Measurements from ENCODE around the gene LDB3. TPM values are rescaled to one million over a fixed set of nuclear protein-coding genes. Genes with fewer than 3 reads are reported as not detected.

Gene LDB3
- total RNA-seq, 2 experiments from 2014 or later, result 0.06 to 0.20 TPM

DNA sequence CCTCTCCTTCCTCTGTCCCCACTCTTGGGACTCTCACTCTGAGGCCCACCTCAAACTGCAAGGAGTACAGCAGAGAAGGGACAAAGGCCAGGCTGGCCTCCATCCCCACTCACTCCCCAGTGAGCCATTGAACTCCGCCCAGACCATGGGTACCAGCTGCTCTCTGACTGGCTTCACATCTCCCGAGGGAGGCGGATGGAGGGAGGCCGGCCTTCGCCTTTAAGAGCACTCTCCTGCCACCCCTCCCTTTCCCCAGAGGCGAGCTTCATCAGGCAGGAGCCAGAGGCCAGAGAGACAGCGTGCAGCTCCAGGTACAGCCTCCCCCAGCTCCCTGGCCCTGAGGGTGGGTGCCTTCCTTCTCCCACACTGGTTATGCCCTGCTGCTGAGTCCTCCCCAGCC lies 1.8 kb upstream of the LDB3 start:
- no peak overlapping the region for H3K27ac Mint-ChIP-seq
- H3K27me3 Mint-ChIP-seq, result no peaks in the 10 kb centered on the region
- H3K4me3 Mint-ChIP-seq, result no peak overlapping the region
- no peaks in the 10 kb centered on the region for H3K9me3 Mint-ChIP-seq
- H3K4me1 Mint-ChIP-seq, result no peaks in the 10 kb centered on the region
- no peaks in the 10 kb centered on the region for H3K36me3 Mint-ChIP-seq
- no peak for DNase-seq

DNA sequence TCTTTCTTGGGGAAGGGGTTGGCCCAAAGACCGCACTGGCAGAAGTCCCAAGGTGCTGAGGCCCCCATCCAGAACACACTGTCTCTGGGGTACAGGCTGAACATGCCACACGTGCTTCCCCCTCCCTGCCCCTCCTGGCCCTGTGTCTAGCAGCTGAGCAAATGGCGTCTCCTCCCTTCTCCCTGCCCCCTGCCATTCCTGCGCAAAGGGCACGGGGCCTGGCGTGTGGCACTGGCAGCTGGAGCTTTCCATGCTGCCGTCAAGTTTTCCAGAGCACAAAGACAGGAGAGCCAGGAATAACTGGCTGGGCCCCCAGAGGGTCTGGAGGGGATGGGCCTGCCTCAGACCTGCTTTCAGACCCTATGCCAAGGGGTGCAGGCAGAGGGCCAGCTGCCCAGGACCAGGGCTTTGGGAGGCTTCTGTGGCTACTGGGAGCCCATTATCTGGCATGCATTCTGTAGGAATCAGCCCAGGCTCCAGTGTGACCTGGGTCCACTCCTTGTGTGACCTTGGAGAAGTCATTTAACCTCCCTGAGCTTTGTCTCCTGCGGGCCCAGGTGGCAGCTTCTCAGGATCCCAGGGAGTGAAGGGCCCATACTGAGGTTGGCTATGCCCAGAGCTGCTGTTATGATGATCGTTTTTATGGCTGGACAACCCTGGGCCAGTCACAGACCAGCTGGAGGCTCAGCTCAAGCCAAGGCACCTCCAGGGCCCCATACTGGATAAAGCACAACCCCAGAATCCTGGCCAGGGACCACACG lies 710 bp upstream of the LDB3 start:
- Mint-ChIP-seq H3K36me3 (no peaks in the 10 kb centered on the region), H3K4me3 (no peak overlapping the region), H3K27ac (no peak overlapping the region), H3K9me3 (no peaks in the 10 kb centered on the region), H3K4me1 (no peaks in the 10 kb centered on the region), H3K27me3 (no peaks in the 10 kb centered on the region)
- no peak for DNase-seq

DNA sequence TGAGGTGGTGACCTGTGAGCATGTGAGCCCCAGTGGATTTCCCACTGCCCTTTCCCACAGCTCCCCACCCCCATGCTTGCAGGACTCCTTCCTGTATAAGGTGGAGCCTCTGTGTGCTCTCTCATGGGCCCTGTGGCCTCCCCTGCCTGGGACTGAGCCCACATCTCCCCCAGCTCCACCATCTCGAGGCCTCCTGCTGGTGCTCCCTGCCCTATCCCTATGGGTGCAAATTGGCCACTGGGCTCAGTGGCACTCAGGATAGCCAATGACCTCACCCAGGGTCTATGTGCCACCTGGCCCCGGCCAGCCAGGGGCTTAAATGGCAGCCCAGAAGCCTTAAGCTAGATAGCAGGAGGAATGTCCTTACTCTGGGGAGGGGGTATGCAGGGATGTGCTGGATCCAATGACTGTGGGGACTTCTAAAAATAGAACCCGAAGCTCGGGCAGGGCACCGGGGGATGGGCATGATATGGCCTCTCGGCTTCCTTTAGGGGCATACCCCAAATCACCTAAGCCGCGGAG lies 2.0 kb downstream of the LDB3 start:
- Mint-ChIP-seq H3K4me3 (no peak overlapping the region), H3K36me3 (no peaks in the 10 kb centered on the region), H3K4me1 (no peaks in the 10 kb centered on the region), H3K9me3 (no peaks in the 10 kb centered on the region), H3K27me3 (no peaks in the 10 kb centered on the region), H3K27ac (no peak overlapping the region)
- DNase-seq, result no peak

DNA sequence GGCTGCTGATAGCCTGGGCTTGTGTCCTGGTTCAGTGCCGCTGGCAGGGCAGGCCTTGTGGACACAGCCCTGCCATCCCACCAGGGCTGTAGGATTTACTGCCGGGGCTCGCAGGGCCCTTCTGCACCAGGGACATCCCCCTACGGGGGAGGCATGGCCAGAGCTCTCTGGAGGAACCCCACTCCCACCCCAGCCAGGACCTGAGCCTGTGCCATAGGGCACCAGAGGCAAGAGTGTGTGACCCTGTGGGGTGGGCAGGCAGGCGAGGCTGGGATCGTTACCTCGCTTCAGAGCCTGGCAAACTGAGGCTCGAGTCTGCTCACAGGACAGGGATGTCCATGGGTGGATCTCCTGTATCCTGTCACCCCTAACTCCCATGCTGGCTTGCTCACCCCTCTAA lies 2.6 kb downstream of the LDB3 start:
- Mint-ChIP-seq H3K4me1 (no peaks in the 10 kb centered on the region), H3K27me3 (no peaks in the 10 kb centered on the region), H3K9me3 (no peaks in the 10 kb centered on the region), H3K27ac (no peak overlapping the region), H3K4me3 (no peak overlapping the region), H3K36me3 (no peaks in the 10 kb centered on the region)
- DNase-seq, result no peak

DNA sequence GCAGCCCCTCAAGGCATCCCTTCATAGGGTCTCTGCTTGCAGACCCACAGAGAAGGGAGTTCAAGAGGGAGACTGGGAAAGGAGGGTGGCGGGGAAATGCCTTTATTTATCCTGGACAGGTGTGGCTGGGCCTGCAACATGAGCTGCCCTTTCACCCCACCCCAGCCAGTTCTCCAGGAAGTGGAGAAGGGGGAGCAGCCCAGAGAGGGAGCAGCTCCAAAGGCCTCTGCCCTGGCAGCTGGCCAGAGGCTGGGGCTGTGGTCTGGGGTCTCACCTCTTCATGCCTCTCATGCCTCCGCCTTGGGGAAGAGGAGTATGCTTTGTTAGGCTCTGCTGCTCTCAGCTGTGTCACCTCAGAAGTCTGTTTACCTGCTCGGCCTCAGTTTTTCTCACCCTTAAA lies 3.1 kb downstream of the LDB3 start:
- no peaks in the 10 kb centered on the region for H3K36me3 Mint-ChIP-seq
- no peaks in the 10 kb centered on the region for H3K27me3 Mint-ChIP-seq
- no peak for DNase-seq
- no peaks in the 10 kb centered on the region for H3K4me1 Mint-ChIP-seq
- no peak overlapping the region for H3K4me3 Mint-ChIP-seq
- H3K27ac Mint-ChIP-seq, result no peak overlapping the region
- H3K9me3 Mint-ChIP-seq, result no peaks in the 10 kb centered on the region

DNA sequence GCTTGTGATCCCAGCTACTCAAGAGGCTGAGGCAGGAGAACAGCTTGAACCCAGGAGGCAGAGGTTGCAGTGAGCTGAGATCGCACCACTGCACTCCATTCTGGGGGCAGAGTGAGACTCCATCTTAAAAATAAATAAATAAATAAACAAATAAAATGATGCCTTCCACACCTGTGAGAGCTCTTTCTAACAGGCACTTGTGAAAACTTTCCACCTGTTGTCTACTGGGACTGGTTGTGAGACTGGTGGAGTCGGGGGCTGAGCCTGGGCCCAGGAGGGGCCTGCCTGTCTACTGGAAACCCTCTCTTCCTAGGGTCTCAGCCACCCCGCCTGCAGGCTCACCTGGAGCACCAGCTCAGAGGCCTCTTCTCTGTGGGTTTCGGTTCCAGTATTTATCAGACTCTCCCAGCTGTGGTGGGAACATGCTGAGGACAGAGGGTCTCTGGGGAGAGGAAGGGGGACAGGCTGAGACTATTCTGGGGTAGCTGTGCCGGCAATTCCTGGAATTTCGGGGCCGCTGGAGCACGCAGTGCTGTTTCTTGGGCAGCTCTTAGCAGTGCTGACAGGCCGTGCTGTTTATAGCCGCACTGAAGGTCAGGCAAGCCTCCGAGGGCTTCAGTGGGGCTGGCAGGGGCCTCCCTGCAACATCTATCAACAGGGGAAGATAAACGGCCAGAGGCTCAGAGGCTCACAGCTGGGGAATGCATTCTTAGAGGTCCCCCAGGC lies 3.8 kb downstream of the LDB3 start:
- Mint-ChIP-seq H3K4me3 (no peak overlapping the region), H3K27ac (no peak overlapping the region), H3K9me3 (no peaks in the 10 kb centered on the region), H3K4me1 (no peaks in the 10 kb centered on the region), H3K27me3 (no peaks in the 10 kb centered on the region), H3K36me3 (no peaks in the 10 kb centered on the region)
- no peak for DNase-seq

DNA sequence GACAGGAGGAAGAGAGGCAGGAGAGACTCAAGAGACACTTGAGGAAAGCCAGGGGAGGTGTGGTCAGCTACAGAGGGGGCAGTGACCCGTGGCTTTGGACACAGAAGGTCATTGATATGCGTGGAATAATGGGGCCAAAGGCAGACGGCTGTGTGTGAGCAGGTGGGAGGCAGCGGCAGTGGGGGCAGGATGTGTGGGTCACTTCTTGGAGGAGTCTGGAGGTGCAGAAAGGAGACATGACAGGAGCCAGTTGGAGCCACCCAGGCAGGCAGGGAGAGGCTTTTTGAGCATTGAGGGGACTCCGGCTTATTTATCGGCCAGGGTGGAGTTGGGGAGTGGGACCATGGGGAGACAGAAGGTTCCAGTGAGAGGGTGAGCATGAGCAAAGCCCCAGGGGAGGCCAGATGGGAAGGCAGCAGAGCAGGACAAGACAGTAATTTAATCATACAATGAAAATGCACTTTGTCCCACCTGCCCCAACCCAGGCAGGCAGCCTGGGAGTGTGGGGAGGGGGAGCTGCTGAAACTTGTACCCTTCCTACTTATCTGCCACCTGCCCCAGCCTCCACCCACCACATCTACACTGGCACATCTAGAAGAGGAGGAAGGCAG lies 5.0 kb downstream of the LDB3 start:
- no peaks in the 10 kb centered on the region for H3K36me3 Mint-ChIP-seq
- H3K9me3 Mint-ChIP-seq, result no peaks in the 10 kb centered on the region
- no peak overlapping the region for H3K27ac Mint-ChIP-seq
- DNase-seq, result no peak
- H3K27me3 Mint-ChIP-seq, result no peaks in the 10 kb centered on the region
- no peak overlapping the region for H3K4me3 Mint-ChIP-seq
- no peaks in the 10 kb centered on the region for H3K4me1 Mint-ChIP-seq

DNA sequence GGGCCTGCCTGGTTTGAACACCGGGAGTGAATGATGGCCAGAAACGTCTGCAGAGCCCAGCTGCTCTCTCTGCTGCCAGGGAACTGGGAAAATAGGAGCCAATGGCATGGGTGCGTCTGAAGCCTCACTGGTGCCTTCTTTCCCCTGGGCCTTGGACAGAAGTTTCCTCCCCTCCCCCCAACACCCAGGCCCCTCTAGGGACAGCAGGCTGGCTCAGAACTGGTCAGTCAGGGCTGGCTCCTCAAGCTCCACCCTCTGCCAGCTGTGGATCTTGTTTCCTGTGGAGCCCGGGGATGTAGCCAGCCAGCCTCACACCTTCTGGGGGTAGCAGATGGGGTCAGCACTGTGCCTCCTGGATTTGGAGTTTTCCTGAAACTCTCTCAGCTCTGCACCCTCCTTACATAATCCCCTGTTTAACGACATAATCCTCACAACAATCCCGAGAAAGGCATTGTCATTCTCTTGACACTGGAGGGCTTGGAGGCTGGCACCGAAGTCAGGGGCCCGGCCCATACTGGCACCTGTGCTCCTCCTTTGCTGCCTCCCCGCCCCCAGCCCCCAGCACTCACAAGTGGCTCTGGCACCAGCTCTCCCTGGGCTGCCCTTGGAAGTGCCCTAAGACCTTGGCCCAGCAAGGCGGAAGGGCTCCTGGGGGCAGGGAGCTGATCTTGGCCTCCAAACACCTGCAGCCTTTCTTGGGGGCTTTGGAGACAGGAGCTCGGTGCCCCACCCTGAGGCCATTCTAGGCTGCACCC lies 5.7 kb downstream of the LDB3 start:
- Mint-ChIP-seq H3K9me3 (no peaks in the 10 kb centered on the region), H3K4me1 (no peaks in the 10 kb centered on the region), H3K27ac (no peak overlapping the region), H3K4me3 (no peak overlapping the region), H3K27me3 (no peaks in the 10 kb centered on the region), H3K36me3 (no peaks in the 10 kb centered on the region)
- DNase-seq, result no peak

DNA sequence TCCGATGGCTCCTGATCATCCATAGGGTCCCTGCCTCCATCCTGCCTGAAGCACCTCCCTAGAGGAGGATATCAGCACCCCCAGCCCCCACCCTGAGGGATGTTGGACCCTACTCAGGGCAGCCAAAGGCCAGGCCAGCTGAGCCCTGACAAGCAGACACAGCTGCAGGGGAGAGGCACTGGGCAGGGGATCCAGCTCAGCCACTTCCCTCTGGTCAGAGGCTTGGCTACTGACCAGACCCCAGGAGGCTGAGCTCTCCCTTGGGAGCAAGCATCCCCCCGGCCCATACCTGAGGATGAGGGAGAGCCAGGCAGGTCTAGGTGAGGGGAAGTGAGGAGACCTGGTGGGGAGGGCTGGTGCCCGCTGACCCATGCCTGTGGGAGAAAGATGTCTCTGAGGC lies 6.6 kb downstream of the LDB3 start:
- Mint-ChIP-seq H3K27ac (no peak overlapping the region), H3K36me3 (no peaks in the 10 kb centered on the region), H3K27me3 (no peaks in the 10 kb centered on the region), H3K4me3 (no peak overlapping the region), H3K4me1 (no peaks in the 10 kb centered on the region), H3K9me3 (no peaks in the 10 kb centered on the region)
- no peak for DNase-seq

DNA sequence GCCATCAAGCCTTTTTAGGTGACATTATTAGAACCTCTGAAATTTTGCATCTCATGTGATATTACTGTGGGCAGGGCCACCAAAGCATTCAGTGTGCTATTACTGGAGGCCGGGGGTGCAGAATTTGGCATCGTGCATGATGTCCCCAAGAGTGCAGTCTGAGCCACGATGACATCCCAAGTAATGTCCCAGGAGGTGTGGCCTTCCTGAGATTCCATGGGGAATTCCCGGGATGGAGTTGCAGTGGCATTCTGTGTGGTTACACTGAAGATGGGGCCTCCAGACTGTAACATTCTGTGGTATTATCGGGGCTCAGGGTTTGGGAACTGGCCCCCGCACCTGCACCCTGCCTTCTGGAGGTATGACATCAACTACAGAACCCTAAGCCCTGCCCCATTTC lies 9.1 kb downstream of the LDB3 start:
- DNase-seq, result no peak
- H3K27me3 Mint-ChIP-seq, result no peaks in the 10 kb centered on the region
- H3K27ac Mint-ChIP-seq, result no peak overlapping the region
- no peak overlapping the region for H3K4me3 Mint-ChIP-seq
- H3K36me3 Mint-ChIP-seq, result no peaks in the 10 kb centered on the region
- no peaks in the 10 kb centered on the region for H3K9me3 Mint-ChIP-seq
- H3K4me1 Mint-ChIP-seq, result no peaks in the 10 kb centered on the region

DNA sequence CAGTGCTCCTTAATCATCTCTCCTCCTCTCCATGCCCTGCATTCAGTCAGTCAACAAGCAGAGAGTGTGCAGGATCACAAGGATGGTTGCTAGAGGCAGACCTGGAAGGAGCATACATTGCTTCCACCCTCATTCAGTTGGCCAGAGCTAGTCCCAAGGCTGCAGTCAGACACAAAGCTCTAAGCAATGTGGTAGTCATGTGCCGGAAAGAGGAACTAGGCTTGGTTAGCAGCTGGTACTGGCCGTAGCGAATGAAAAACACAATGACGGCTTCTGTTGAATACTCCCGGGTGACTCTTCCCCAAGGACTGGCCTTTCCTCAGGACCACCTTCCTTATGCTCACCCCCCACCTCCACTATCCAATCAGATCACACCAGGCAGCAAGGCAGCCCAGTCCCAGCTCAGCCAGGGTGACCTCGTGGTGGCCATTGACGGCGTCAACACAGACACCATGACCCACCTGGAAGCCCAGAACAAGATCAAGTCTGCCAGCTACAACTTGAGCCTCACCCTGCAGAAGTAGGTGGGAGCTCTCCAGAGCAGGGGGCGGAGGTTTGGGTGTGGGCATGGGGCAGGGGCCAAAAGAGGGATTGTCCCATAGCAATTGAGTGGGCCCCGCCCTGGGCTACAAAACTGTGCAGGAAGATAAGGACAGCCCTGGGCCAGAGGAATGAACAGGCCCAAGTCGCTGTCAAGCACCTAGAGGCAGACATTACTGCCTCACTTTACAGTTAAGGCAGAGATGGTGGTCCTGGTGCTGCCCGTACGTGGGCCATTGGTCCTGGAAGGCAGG lies 10.9 kb downstream of the LDB3 start:
- H3K27me3 Mint-ChIP-seq, result no peaks in the 10 kb centered on the region
- H3K9me3 Mint-ChIP-seq, result no peaks in the 10 kb centered on the region
- H3K27ac Mint-ChIP-seq, result no peak overlapping the region
- H3K4me1 Mint-ChIP-seq, result no peaks in the 10 kb centered on the region
- no peak for DNase-seq
- H3K36me3 Mint-ChIP-seq, result no peaks in the 10 kb centered on the region
- H3K4me3 Mint-ChIP-seq, result no peak overlapping the region

DNA sequence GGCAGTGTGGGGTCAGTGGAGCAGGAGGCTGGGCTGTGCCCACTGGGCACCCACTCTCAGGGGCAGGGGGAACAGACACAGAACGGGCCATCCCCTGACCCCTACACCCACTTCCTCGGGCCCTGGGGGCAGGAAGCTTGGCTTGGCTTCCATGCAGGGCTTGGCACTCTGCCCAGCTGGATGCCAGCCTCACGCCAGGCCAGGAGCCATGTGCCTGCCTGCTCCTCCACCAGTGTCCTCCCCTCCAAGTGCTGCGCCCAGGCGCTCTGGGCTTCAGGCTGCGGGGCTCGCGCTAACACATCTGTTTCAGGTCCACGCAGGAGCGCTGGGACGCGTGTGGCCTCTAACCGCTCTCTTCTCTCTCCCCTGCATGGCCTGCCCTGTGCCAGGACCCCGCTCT lies 12.7 kb downstream of the LDB3 start:
- H3K27ac Mint-ChIP-seq, result no peak overlapping the region
- H3K27me3 Mint-ChIP-seq, result peaks cover 3% of the 10 kb centered on the region
- no peaks in the 10 kb centered on the region for H3K36me3 Mint-ChIP-seq
- no peak for DNase-seq
- no peaks in the 10 kb centered on the region for H3K4me1 Mint-ChIP-seq
- no peak overlapping the region for H3K4me3 Mint-ChIP-seq
- no peaks in the 10 kb centered on the region for H3K9me3 Mint-ChIP-seq

DNA sequence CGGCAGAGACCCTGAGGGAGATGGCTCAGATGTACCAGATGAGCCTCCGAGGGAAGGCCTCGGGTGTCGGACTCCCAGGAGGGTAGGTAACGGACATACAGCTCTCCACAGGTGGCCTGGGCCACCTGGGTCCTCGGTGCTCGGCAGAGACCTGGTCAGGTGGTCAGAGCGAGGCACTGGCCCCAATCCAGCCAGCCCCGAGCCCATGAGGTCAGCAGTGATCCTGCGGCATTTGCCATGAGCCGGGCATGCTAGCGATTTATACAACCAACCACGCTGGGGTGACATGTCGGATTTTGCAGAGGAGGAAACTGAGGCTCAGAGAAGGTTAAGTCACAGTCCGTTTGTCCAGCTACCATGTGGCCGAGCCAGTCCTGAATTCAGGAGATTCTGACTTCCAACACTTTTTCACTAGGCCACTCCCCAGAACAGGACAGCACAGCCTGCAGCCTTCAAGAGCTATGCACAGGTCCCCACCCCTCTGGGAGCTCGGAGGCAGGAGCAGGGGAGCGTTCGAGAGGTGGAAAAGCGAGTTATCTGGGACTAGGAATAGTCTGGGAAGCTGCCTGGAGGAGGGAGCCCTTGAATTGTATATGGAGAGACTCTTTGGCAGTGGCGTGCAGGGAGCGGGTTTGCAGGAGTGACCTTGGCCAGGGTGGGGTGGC lies 13.5 kb downstream of the LDB3 start:
- Mint-ChIP-seq H3K9me3 (no peaks in the 10 kb centered on the region), H3K4me1 (no peaks in the 10 kb centered on the region)
- no peak for DNase-seq

DNA sequence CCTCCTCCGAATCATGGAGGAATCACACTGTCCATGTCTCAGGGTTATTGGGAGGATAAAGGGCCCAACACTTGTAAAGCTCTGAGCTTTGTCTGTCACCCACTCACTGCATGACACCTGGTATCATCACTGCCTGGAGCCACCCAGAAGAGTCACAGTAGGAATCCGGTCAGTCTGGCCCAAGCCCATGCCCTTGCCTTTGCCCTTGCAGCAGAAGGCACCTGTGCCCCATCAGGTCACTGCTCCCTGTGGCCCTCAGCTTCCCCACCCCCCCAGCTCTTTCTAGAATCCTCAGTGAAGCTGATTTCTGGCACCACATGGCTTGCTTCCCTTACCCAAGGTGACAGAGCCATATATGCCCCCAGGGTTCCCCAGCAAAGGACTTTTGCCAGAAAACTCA lies 14.4 kb downstream of the LDB3 start:
- no peak for DNase-seq
- Mint-ChIP-seq H3K9me3 (no peaks in the 10 kb centered on the region), H3K27ac (no peak overlapping the region)

More for the DNA sequence above, 13.5 kb downstream of the LDB3 start:
- peaks cover 3% of the 10 kb centered on the region for H3K27me3 Mint-ChIP-seq
- H3K36me3 Mint-ChIP-seq, result no peaks in the 10 kb centered on the region
- no peak overlapping the region for H3K4me3 Mint-ChIP-seq
- H3K27ac Mint-ChIP-seq, result no peak overlapping the region

More for the DNA sequence above, 14.4 kb downstream of the LDB3 start:
- Mint-ChIP-seq H3K4me1 (no peaks in the 10 kb centered on the region), H3K36me3 (no peaks in the 10 kb centered on the region), H3K27me3 (peaks cover 3% of the 10 kb centered on the region), H3K4me3 (no peak overlapping the region)
